Keratinocyte (primary cell): ENCODE results near the gene CCDC60. TPM values are rescaled to one million over a fixed set of nuclear protein-coding genes. Genes with fewer than 3 reads are reported as not detected.

Source experiments
- DNase-seq: peaks from one replicate; pipeline ENCODE4 v3.0.0-alpha.2; 2011; ENCODE audit warnings: low read depth, missing footprints, low spot score
- FAIRE-seq: peaks from 2 replicates; lab custom pipeline; 2011; peaks lifted over from hg19 to GRCh38; lab: Jason Lieb, UNC
- H2AFZ ChIP-seq: 2 replicates; pipeline ENCODE4 v1.6.0; 2012; ENCODE audit warnings: low read length, control low read depth, inconsistent platforms; ENCODE audit not compliant: control insufficient read depth
- H3K27ac ChIP-seq: 2 replicates; pipeline ENCODE4 v1.5.1; 2011; ENCODE audit warnings: low read length; ENCODE audit not compliant: control insufficient read depth, insufficient read depth
- H3K27me3 ChIP-seq: 3 replicates; pipeline ENCODE4 v1.6.0; 2011; ENCODE audit warnings: low read length; ENCODE audit not compliant: control insufficient read depth, insufficient read depth; ENCODE audit errors: extremely low read depth
- H3K36me3 ChIP-seq, 2 experiments: 2 replicates in 1 of 2; 3 replicates in 1 of 2; pipeline ENCODE4 v1.5.1; 2011; ENCODE audit warnings: low read length in 2 of 2, mild to moderate bottlenecking in 1 of 2; ENCODE audit not compliant: control insufficient read depth in 2 of 2, insufficient read depth in 2 of 2; ENCODE audit errors: extremely low read depth in 1 of 2
- H3K4me1 ChIP-seq: 3 replicates; pipeline ENCODE4 v1.5.1; 2011; ENCODE audit warnings: low read length; ENCODE audit not compliant: control insufficient read depth, insufficient read depth; ENCODE audit errors: extremely low read depth
- H3K4me2 ChIP-seq: 3 replicates; pipeline ENCODE4 v1.6.0; 2011; ENCODE audit warnings: low read depth, low read length; ENCODE audit not compliant: control insufficient read depth, insufficient read depth; ENCODE audit errors: extremely low read depth
- H3K4me3 ChIP-seq, 3 experiments: fragments of 200-600 bp in 1 of 3; sonication (generic) in 1 of 3; 2 replicates in 2 of 3; 3 replicates in 1 of 3; pipeline ENCODE4 v1.5.1; 2011 to 2016; ENCODE audit warnings: low read length in 3 of 3, mild to moderate bottlenecking in 3 of 3, control low read depth in 2 of 3, inconsistent platforms in 1 of 3, low read depth in 1 of 3, mixed read lengths in 1 of 3, mixed run types in 1 of 3, moderate library complexity in 1 of 3; ENCODE audit not compliant: control insufficient read depth in 2 of 3, insufficient read depth in 2 of 3; ENCODE audit errors: extremely low read depth in 1 of 3
- H3K79me2 ChIP-seq: 2 replicates; pipeline ENCODE4 v1.6.0; 2012; ENCODE audit warnings: low read length; ENCODE audit not compliant: control insufficient read depth, insufficient read depth
- H3K9ac ChIP-seq: 3 replicates; pipeline ENCODE4 v1.6.0; 2011; ENCODE audit warnings: low read length; ENCODE audit not compliant: control insufficient read depth, insufficient read depth; ENCODE audit errors: extremely low read depth
- H3K9me1 ChIP-seq: 3 replicates; pipeline ENCODE4 v1.6.0; 2011; ENCODE audit warnings: low read length; ENCODE audit not compliant: control insufficient read depth, insufficient read depth; ENCODE audit errors: extremely low read depth
- H3K9me3 ChIP-seq: 2 replicates; pipeline ENCODE4 v1.5.1; 2012; ENCODE audit warnings: low read depth, low read length; ENCODE audit not compliant: control insufficient read depth
- H4K20me1 ChIP-seq: 3 replicates; pipeline ENCODE4 v1.6.0; 2011; ENCODE audit warnings: low read length; ENCODE audit not compliant: control insufficient read depth, insufficient read depth; ENCODE audit errors: extremely low read depth
- CTCF ChIP-seq, 3 experiments: IDR thresholded peaks in 1 of 3; conservative IDR thresholded peaks in 1 of 3; optimal IDR thresholded peaks in 1 of 3; 2 replicates in 2 of 3; 3 replicates in 1 of 3; pipeline versions ENCODE3 to v1.5.1; 2011; ENCODE audit warnings: low read length in 3 of 3, mild to moderate bottlenecking in 3 of 3, moderate library complexity in 2 of 3, control low read depth in 1 of 3, inconsistent platforms in 1 of 3; ENCODE audit not compliant: insufficient read depth in 2 of 3; ENCODE audit errors: extremely low read depth in 1 of 3
- EZH2 ChIP-seq: IDR thresholded peaks from one replicate; pipeline ENCODE4 v1.6.1; 2012; ENCODE audit warnings: inconsistent platforms, mild to moderate bottlenecking, low read length, moderate library complexity
- dilution Hi-C: fragments of 300-500 bp; cut with MboI; formaldehyde crosslinking; loops from one replicate; pipeline ENCODE4 v1.7.0; 2020; ENCODE audit warnings: low sequenced_read_pairs; ENCODE audit not compliant: extremely low pct_ligation_motif_present
- polyA plus RNA-seq, 5 experiments: library from polyadenylated mRNA; depleted of rRNA in 3 of 5; stranded (reverse) in 3 of 5; stranded (forward) in 1 of 5; unstranded in 1 of 5; fragments of >200 nt; gene quantifications; 1 replicate in 1 of 5; 2 replicates in 3 of 5; 3 replicates in 1 of 5; pipeline versions ENCODE4 v1.2.1 to v1.2.3, GENCODE V29; 2011 to 2012; ENCODE audit warnings: missing spikeins in 2 of 5, low read depth in 1 of 5, low replicate concordance in 1 of 5

CCDC60 gene
- polyA plus RNA-seq, 1 donor (not counting 4 experiments of a cell fraction or from before 2014, with no cell fraction given), result 0.09 TPM

GRCh38 chr12:119340578-119340977 is 6.0 kb downstream of the CCDC60 start:
- H3K4me1 ChIP-seq, result no peaks in the 10 kb centered on the region
- no peak for TF ChIP-seq EZH2
- TF ChIP-seq CTCF (optimal IDR thresholded peaks at IDR 0.05 in 1 of 3, IDR thresholded peaks at IDR 0.05 in 1 of 3, conservative IDR thresholded peaks at IDR 0.05 in 1 of 3; ENCODE audit: extremely low read depth in 1 of 3, insufficient read depth in 2 of 3, low read length in 3 of 3), result no peak
- no peaks in the 10 kb centered on the region for H3K27me3 ChIP-seq
- H3K9ac ChIP-seq, result no peak overlapping the region
- no peaks in the 10 kb centered on the region for H3K9me3 ChIP-seq
- no peaks in the 10 kb centered on the region for H3K36me3 ChIP-seq
- FAIRE-seq (no peak), DNase-seq (no peak)
- no peak overlapping the region for H2AFZ ChIP-seq
- no peaks in the 10 kb centered on the region for H3K79me2 ChIP-seq
- H4K20me1 ChIP-seq, result no peaks in the 10 kb centered on the region
- dilution Hi-C loops, result no loop called here
- H3K9me1 ChIP-seq, result no peaks in the 10 kb centered on the region
- H3K4me3 ChIP-seq, result no peak overlapping the region
- H3K4me2 ChIP-seq, result no peak overlapping the region
- no peak overlapping the region for H3K27ac ChIP-seq

GRCh38 chr12:119341020-119341419 is 6.5 kb downstream of the CCDC60 start:
- H3K9me1 ChIP-seq, result no peaks in the 10 kb centered on the region

More at GRCh38 chr12:119341020-119341419, 6.5 kb downstream of the CCDC60 start:
- no peaks in the 10 kb centered on the region for H3K36me3 ChIP-seq
- H3K9me3 ChIP-seq, result no peaks in the 10 kb centered on the region
- H3K27ac ChIP-seq, result no peak overlapping the region
- dilution Hi-C loops, result no loop called here
- TF ChIP-seq CTCF (optimal IDR thresholded peaks at IDR 0.05 in 1 of 3, IDR thresholded peaks at IDR 0.05 in 1 of 3, conservative IDR thresholded peaks at IDR 0.05 in 1 of 3; ENCODE audit: extremely low read depth in 1 of 3, insufficient read depth in 2 of 3, low read length in 3 of 3) (no peak), EZH2 (no peak)
- no peaks in the 10 kb centered on the region for H3K4me1 ChIP-seq
- H3K4me2 ChIP-seq, result no peak overlapping the region
- H3K9ac ChIP-seq, result no peak overlapping the region
- DNase-seq, result no peak
- FAIRE-seq, result no peak
- no peak overlapping the region for H2AFZ ChIP-seq
- no peaks in the 10 kb centered on the region for H3K27me3 ChIP-seq
- H3K79me2 ChIP-seq, result no peaks in the 10 kb centered on the region
- no peak overlapping the region for H3K4me3 ChIP-seq
- H4K20me1 ChIP-seq, result no peaks in the 10 kb centered on the region
